Left lung (tissue), 10 donors: ENCODE measurements around the gene SMKR1. TPM values are rescaled to one million over a fixed set of nuclear protein-coding genes. Genes with fewer than 3 reads are reported as not detected.
"Not testable (repeated sequence)": the region's sequence is repeated elsewhere in the genome, so short reads cannot be mapped to it uniquely, and the experiment has no call there.

Source experiments
- ATAC-seq: fragments of 200-7000 bp; cut with Tn5 transposase; one replicate; pipeline ENCODE4 v1.9.1; 2020; ENCODE audit warnings: moderate library complexity
- DNase-seq, 4 donors: peaks; one replicate each; pipeline ENCODE4 v3.0.0-alpha.2; 2013 to 2020
- H3K27ac ChIP-seq, 2 donors: fragments of 200-600 bp; sonication (generic) in 1 of 2; one replicate each; pipeline versions ENCODE4 v1.5.0 to v1.8.0; 2020 to 2021
- H3K27me3 ChIP-seq, 2 donors: fragments of 200-600 bp; sonication (generic) in 1 of 2; one replicate each; pipeline versions ENCODE4 v1.5.0 to v1.8.0; 2020 to 2021
- H3K36me3 ChIP-seq, 2 donors: fragments of 200-600 bp; sonication (generic) in 1 of 2; one replicate each; pipeline versions ENCODE4 v1.5.0 to v1.8.0; 2020 to 2021
- H3K4me1 ChIP-seq, 2 donors: fragments of 200-600 bp; one replicate each; pipeline ENCODE4 v1.8.0; 2021
- H3K4me3 ChIP-seq, 2 donors: fragments of 200-600 bp; sonication (generic) in 1 of 2; one replicate each; pipeline versions ENCODE4 v1.5.0 to v1.8.0; 2020 to 2021; ENCODE audit warnings: mild to moderate bottlenecking in 1 of 2
- H3K9me3 ChIP-seq, 2 donors: fragments of 200-600 bp; sonication (generic) in 1 of 2; one replicate each; pipeline versions ENCODE4 v1.5.0 to v1.8.0; 2020 to 2021
- CTCF ChIP-seq, 2 donors: fragments of 200-600 bp; sonication (generic) in 1 of 2; IDR thresholded peaks; one replicate each; pipeline versions ENCODE4 v1.5.0 to v1.8.0; 2021; ENCODE audit warnings: antibody characterized with exemption in 2 of 2
- intact Hi-C, 2 donors: fragments of 100-400 bp; cut with DNase I; formaldehyde crosslinking; loops; one replicate each; pipeline versions ENCODE4 v1.11.2 to v1.14.2; 2022
- polyA plus RNA-seq, 6 donors: library from polyadenylated mRNA; unstranded; fragments of 120-200 nt; gene quantifications; one replicate each; pipeline ENCODE4 v1.2.1, GENCODE V29; 2013; ENCODE audit not compliant: insufficient read length in 6 of 6
- total RNA-seq, 2 donors: library from RNA; stranded (reverse); fragmentation: NEBNext Ultra II Directional; extraction: Animal tissue kit (Norgen Biotek cat#: 25700); gene quantifications; one replicate each; pipeline ENCODE4 v1.2.1, GENCODE V29; 2021
- donor health status: DM: no; HTN: yes; CAD: no.
- donor health status: DM: no; HTN: no; CAD: no.

The SMKR1 gene
- total and polyA plus RNA-seq, 8 donors = 0.16 to 1.0 (median 0.57) TPM; not detected in 1

GRCh38 chr7:129529643-129530042, 27.3 kb downstream of the SMKR1 start:
- DNase-seq (no peak), ATAC-seq (no peak)
- H3K4me3 ChIP-seq = no peak overlapping the region
- H3K27ac ChIP-seq = no peak overlapping the region
- peaks cover 0 to 1% of the 10 kb centered on the region in 2 donors for H3K4me1 ChIP-seq
- H3K36me3 ChIP-seq = no peaks in the 10 kb centered on the region
- TF ChIP-seq CTCF (IDR thresholded peaks at IDR 0.05) = no peak
- H3K27me3 ChIP-seq = no peaks in the 10 kb centered on the region
- no peaks in the 10 kb centered on the region for H3K9me3 ChIP-seq
- intact Hi-C loops = no loop called here

GRCh38 chr7:129530795-129531391, 28.6 kb downstream of the SMKR1 start:
- no peak for TF ChIP-seq CTCF (IDR thresholded peaks at IDR 0.05)
- H3K27ac ChIP-seq = no peak overlapping the region
- H3K36me3 ChIP-seq = no peaks in the 10 kb centered on the region
- DNase-seq (no peak), ATAC-seq (no peak)
- no peaks in the 10 kb centered on the region for H3K4me1 ChIP-seq
- H3K4me3 ChIP-seq = no peak overlapping the region
- intact Hi-C loops = no loop called here
- H3K27me3 ChIP-seq = no peaks in the 10 kb centered on the region
- no peaks in the 10 kb centered on the region for H3K9me3 ChIP-seq

DNA sequence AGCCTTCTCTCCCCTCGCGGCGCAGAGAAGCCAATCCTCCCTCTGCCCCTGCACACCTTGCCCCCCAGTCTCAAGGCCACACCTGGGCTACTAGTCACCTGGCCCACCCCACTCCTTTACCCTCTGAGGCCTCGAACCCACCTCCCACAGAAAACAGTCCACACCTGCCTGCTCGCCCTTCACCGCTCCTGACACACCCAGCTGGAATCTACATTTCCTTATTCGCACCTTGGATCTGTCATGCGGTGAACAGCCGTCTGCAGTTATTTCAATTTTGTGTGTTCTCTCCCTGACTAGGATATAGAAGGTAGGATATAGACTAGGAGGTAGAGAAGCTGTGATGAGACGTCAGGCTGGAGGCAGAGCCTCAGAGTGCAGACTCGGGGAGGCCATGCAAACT, 29.4 kb downstream of the SMKR1 start:
- DNase-seq = no peak
- no peak for TF ChIP-seq CTCF (IDR thresholded peaks at IDR 0.05)
- H3K36me3 ChIP-seq = no peaks in the 10 kb centered on the region
- intact Hi-C loops = no loop called here
- no peaks in the 10 kb centered on the region for H3K9me3 ChIP-seq
- H3K4me3 ChIP-seq = no peak overlapping the region
- no peak overlapping the region for H3K27ac ChIP-seq
- no peaks in the 10 kb centered on the region for H3K4me1 ChIP-seq
- H3K27me3 ChIP-seq = no peaks in the 10 kb centered on the region
- no peak for ATAC-seq

DNA sequence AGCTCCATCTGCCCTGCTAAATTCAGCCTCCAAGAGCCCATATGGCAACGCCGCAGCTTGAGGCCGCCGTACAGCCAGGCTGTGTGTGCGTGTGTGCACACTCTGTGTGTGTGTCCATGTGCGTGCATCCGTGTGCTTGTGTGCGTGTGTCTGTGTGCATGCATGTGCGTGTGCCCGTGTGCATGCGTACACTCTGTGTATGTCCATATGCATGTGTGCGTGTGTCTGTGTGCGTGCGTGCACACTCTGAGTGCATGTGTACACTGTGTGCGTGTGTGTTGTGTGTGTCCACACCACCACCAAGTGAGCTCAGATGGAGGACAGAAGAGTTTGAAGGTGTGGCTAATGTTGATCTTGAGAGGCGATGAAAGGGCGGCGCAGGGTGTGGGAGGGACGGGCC, 30.0 kb downstream of the SMKR1 start:
- no peak for ATAC-seq
- no peaks in the 10 kb centered on the region for H3K9me3 ChIP-seq
- TF ChIP-seq CTCF (IDR thresholded peaks at IDR 0.05) = no peak
- H3K27me3 ChIP-seq = no peaks in the 10 kb centered on the region
- H3K36me3 ChIP-seq = no peaks in the 10 kb centered on the region
- no peak overlapping the region for H3K4me3 ChIP-seq
- H3K27ac ChIP-seq = no peak overlapping the region
- intact Hi-C loops = no loop called here
- DNase-seq = no peak
- H3K4me1 ChIP-seq = no peaks in the 10 kb centered on the region

DNA sequence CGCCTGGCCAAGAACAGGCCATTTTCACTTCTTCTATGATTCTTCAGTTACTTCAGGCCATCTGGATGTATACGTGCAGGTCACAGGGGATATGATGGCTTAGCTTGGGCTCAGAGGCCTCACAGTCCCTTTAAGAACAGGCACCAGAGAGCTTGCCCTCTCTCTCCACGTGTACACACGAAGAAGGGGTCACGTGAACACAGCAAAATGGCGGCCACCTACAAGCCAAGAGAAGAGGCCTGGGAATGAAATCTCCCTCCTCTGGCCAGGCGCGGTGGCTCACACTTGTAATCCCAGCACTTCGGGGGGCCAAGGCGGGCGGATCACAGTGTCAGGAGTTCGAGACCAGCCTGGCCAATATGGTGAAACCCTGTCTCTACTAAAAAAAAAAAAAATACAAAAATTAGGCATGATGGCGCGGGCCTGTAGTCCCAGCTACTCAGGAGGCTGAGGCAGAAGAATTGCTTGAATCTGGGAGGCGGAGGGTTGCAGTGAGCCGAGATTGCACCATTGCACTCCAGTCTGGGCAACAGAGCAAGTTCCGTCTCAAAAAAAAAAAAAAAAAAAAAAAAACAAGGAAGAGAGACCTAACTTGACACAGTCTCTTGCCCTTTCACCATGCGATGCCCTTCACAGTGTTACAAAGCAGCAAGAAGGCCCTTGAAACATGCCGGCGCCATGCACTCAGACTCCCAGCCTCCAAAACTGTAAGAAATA, 32.4 kb downstream of the SMKR1 start:
- DNase-seq, intact Hi-C loops, H3K27me3 ChIP-seq, H3K36me3 ChIP-seq, H3K4me1 ChIP-seq, H3K27ac ChIP-seq, H3K9me3 ChIP-seq, H3K4me3 ChIP-seq, ATAC-seq: not testable (repeated sequence)
